GM18519 (cell line): ENCODE results near the gene CEBPA.
"Not testable (repeated sequence)": the region's sequence is repeated elsewhere in the genome, so short reads cannot be mapped to it uniquely, and the experiment has no call there.

Source experiments
- ATAC-seq: cut with Tn5 transposase; IDR thresholded peaks from one replicate; pipeline ENCODE4 v1.9.1; 2021; ENCODE audit warnings: mild to moderate bottlenecking, moderate library complexity; ENCODE audit not compliant: unreplicated experiment, low FRiP score

Gene CEBPA

DNA sequence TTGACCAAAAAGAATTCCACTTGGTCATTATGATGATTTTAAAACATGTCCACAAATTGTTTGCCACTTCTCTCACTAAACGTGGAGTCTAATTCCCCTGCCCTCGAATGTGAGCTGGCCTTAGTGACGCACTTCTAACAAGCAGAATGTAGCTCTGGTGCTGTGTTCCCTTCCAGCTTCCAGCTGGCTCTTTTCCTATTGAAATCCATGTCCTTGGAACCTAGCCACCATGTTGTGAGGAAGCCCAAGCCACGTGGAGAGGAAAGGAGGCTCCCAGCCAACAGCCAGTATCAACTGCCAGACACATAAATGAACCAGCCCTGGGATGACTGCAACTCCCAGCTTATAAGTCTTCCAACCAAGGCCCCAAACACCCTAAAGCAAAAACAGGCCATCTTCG is 23.6 kb upstream of the CEBPA start:
- ATAC-seq = no peak

DNA sequence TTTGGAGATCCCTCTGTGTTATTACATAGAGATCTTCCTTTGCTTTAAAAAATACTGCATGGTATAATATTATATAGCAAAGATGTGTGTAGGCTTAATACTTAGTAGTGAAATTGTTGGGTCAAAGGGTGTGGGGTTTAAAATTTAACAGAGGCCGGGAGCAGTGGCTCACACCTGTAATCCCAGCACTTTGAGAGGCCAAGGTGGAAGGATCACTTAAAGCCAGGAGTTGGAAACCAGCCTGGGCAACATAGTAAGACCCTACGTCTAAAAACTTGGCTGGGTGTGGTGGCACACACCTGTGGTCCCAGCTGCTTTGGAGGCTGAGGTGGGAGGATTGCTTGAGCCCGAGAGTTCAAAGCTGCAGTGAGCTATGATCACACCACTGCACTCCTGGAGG is 22.3 kb upstream of the CEBPA start:
- ATAC-seq = no peak

DNA sequence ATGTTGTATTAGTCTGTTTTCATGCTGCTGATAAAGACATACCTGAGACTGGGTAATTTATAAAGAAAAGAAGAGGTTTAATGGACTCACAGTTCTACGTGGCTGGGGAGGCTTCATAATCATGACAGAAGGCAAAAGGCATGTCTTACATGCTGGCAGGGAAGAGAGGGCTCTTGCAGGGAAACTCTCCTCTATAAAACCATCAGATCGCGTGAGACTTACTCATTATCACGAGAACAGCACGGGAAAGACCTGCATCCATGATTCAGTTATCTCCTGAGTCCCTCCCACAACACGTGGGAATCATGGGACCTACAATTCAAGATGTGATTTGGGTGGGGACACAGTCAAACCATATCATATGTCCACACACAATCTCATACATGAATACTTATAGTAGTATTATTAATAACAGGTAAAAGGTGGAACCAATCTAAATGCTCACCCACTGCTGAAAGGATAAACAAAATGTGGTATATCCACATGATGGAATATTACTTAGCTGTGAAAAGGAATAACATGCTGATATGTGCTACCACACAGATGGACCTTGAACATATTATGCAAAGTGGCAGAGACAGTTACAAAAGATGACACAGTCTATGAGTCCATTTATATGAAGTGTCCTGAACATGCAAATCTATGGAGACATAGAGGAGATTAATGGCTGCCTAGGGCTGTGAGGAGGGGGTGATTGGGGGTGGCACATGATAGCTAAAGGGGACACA is 20.9 kb upstream of the CEBPA start:
- ATAC-seq = no peak

DNA sequence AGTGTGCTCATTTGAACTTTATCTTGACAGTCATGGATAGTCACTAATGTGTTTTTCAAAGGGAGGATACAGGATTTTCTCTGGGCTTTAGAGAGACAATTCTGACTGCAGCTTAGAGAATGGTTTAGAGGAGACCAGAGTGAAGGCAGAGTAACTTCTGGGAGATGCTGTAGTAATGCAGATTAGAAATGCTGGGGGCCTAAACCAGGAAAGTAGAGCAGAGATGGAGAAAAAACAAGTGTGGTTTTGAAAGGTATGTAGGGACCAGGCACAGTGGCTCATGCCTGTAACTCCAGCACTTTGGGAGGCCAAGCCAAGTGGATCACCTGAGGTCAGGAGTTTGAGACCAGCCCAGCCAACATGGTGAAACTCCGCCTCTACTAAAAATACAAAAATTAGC is 18.3 kb upstream of the CEBPA start:
- no peak for ATAC-seq

DNA sequence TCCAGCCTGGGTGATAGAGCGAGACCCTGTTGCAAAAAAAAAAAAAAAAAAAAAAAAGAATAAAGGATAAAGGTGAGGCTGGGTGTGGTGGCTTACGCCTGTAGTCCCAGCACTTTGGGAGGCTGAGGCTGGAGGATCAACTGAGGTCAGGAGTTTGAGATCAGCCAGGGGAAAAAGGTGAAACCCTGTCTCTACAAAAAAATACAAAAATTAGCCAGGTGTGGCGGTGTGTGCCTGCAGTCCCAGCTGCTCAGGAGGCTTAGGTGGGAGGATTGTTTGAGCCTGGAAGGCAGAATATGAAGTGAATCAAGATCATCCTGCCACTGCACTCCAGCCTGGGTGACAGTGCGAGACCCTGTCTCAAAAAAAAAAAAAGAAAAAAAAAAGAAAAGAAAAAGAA is 15.7 kb upstream of the CEBPA start:
- not testable (repeated sequence) for ATAC-seq

DNA sequence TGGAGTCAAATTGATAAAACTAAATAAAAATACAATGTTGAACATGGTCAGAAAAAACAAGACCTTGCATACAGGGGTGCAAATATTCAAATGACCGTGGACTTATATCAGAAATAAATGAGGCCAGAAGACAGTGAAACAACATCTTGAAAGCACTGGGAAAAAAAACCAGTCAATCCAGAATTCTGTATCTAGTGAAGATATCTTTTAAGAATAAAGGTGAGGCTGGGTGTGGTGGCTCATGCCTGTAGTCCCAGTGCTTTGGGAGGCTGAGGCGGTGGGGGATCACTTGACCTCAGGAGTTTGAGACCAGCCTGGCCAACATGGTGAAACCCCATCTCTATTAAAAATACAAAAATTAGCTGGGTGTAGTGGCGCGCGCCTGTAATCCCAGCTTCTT is 15.2 kb upstream of the CEBPA start:
- no peak for ATAC-seq

DNA sequence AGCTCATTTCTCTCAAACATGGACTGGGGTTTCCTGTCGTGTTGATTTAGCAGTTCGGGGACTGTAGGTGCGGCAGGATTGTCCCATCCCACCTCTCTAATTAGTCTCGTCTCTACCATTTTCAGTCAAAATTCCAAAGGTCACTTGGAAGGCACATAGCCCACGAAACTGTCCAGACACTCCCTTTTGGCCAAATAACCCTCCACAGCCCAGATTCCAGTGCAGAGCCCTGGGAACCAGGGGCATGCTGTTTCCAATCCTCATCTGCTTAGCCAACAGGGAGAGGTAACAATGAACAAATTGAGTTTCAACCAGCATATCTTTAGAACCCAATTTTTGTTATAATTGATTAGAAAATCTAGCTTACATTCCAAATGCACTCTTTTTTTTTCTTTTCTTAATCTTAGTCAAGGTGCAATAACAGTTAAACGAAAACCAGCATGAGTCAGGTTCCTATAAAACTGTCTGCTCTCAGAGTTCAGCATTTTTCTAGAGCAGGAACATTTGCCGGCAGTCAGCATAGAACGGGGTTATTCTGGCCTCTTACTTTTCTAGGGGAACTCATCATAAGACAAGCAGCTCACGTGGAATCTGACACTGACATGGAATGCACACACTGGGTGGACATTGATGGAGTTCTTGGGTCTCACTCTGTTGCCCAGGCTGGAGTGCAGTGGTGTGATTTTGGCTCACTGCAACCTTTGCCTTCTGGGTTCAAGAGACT is 14.4 kb upstream of the CEBPA start:
- ATAC-seq = no peak

DNA sequence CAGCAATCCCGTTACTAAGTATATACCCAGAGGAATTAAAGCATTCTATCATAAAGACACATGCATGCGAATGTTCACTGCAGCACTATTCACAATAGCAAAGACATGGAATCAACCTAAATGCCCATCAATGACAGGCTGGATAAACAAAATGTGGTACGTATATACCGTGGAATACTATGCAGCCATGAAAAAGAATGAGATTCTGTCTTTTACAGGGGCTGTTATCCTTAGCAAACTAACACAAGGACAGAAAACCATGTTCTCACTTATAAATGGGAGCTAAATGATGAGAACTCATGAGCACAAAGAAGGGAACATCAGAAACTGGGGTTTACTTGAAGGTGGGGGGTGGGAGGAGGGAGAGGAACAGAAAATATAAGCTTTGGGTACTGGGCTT is 10.5 kb upstream of the CEBPA start:
- ATAC-seq = not testable (repeated sequence)

DNA sequence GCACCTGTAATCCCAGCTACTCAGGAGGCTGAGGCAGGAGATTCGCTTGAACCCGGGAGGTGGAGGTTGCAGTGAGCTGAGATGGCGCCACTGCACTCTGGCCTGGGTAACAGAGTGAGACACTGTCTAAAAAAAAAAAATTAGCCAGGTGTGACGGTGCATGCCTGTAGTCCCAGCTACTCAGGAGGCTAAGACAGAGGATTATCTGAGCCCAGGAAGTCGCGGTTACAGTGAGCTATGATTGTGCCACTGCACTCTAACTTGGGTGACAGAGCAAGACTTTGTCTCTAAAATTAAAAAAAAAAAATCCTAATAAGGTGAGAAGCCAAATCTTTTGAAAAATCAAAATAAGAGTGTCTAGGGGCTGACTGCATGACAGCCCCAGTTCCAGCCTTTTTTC is 9.7 kb upstream of the CEBPA start:
- ATAC-seq = no peak

DNA sequence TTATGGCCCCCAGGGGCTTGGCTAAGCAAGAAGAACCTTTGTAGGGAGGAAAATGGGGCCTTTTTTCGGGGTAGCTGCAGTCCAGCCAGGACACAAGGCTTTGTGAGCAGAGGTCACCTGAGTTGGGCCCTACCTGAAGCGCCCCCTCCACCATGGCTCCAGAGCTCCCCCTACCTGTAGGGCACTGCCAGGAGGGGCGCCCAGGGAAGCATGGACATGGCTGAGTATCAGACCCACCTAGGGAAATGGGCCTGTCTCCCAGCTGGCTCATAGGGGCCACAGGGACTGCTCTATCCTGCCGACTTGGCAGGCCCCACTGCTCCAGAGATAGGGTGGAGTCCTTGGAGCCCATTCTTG is 9.0 kb upstream of the CEBPA start:
- ATAC-seq = no peak

DNA sequence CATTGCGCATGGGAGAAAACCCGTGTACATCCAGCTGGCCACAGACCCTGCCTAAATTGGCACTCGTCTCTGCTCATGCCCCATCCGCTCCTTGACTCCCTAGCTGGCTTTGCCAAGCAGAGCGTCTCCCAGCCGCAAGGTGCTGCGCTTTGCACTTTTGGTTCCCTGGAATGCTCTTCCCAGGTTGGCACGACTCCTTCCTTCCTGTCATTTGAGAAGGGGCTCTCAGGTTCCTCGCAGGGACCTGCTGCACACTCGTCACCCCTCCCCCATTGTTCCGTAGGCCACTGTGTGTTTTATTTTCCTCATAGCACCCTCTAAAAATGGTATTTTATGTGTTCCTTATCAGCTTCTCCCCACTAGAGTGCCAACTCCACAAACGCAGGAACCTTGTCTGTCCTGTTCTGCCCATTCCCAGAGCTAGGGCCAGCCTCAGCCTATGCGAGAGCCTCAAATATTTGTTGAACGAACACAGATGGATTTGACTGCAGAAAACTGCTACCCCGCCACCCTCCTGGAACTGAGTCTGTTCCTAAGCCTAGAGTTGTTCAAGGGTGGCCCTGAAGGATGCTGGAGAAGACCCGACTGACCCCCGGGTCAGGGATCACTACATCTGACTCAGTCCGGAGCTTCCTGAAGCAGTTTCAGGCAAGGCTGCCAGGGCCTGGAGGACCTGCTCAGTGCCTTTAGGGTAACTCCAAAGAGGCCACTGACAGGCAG is 8.4 kb upstream of the CEBPA start:
- ATAC-seq = no peak

DNA sequence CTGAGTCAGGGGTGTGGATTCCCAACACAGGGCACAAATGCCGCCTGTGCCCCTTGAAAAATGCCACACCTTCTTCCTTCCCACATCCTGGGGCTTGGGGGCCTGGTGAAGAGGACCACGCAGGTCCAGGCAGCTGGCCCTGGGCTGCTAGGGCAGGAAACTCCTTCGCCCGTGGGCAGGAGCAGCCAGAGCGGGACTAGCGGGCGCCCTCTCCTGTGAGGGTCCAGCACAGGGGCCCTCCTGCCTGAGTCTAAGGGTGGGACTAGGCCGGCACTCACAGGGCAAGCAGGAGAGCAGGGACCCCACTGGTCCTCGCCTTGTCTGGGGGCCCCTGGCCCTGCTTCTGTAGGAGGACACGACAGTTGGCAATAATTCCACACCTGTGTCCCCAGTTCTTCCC is 7.5 kb upstream of the CEBPA start:
- ATAC-seq = no peak

DNA sequence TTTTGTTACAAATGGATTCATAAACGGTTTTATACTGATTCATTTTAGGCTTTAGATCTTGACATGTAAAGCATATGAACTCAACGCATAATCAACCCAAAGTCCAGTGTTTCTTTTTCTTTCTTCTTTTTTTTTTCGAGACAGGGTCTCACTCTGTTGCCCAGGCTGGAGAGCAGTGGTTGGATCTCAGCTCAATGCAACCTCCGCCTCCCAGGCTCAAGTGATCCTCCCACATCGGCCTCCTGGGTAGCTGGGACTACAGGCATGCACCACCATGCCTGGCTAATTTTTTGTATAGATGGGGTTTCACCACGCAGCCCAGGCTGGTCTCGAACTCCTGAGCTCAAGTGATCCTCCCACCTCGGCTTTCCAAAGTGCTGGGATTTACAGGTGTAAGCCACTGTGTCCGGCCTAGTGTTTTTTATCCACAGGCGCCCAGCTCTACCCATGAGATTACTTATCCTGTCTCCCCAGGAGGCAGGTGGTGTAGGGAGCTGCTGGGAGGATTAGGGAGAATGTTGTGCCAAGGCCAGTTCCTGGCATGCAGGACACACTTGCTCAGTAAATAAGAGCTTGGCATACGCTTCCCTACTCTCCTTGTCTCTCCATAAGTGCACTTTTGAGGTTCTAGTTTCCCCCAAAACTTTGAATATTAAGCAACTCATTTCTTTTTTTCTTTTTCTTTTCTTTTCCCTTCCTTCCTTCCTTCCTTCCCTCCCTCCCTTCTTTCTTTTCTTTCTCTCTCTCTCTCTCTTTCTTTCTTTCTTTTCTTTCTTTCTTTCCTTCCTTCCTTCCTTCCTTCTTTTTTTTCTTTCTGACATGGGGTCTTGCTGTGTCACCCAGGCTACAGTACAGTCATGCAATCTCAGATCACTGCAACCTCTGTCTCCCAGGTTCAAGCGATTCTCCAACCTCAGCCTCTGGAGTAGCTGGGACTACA is 4.8 kb upstream of the CEBPA start:
- ATAC-seq = no peak

DNA sequence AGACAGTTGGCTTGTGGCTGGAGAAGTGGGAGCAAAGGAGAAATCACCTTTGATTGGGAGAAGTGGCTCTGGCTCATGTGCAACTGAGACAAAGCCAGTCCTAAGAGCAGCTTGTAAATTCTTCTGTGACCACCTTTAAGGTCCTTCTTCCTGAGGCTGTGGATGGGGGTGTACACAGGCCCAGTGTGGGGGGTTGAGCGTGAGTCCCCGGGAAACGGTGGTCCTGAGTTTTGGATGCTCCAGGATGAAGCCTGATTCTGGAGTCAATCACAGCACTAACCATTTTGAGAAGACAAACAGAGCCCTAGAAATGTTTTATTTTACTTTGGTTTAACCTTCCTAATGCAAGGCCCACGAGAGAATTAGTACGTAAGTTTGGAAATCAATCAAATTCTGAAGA is 3.9 kb upstream of the CEBPA start:
- no peak for ATAC-seq

DNA sequence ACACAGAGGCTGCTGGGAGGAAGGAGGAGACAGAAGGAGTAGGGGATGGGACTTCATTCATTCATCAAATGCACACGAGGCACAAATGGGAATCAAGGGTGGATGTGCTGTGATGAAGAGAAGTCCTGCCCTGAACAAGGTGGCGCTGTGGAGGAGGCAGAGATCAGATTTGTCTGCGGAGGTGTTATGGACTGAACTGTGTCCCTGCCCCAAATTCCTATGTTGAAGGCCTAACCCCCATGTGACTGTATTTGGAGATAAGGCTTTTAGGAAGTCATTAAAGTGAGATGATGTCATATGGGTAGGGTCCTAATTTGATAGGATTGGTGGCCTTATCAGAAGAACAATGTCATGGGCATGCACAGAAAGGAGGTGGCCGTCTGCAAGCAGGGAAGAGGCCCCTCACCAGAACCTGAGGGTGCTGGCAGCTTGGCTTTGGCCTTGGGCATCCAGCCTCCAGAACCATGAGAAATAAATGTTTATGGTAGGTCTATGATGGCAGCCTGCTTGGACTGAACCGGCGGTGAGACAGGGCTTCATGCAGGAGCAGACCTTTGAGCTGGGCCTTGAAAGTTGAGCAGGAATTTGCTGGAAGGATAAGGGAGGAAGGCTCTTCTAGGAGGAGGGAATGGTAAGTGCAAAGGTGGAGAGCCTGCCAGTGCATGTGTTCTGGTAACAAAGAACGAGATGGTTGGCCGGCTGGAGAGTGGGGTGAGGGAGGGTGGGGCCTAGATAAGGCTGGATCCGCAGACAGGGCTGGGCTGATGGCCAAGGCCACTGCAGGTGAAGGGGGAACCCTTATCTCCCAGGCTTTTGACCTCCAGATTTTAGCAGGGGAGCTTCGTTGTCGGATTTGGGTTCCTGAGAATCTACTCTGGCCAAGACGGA is 2.7 kb upstream of the CEBPA start:
- no peak for ATAC-seq

DNA sequence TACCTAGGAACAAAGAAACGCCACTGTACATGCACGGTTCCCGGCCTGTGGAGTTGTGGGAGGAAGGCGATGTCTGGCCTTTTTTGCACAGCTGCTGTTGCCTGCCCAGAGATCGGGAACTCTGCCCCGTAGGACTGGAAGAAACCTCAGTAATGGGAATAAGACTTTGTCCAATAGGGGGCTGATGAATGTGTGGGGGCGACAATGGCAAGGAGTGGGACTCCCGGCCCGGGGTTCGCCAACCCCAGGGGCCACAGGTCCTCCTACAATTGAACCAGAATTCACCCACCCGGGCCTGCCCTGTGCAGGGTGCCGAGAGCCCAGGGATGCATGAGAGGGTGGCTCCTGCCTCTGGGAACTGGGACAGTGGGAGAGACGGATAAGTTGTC is 2.0 kb upstream of the CEBPA start:
- no peak for ATAC-seq

DNA sequence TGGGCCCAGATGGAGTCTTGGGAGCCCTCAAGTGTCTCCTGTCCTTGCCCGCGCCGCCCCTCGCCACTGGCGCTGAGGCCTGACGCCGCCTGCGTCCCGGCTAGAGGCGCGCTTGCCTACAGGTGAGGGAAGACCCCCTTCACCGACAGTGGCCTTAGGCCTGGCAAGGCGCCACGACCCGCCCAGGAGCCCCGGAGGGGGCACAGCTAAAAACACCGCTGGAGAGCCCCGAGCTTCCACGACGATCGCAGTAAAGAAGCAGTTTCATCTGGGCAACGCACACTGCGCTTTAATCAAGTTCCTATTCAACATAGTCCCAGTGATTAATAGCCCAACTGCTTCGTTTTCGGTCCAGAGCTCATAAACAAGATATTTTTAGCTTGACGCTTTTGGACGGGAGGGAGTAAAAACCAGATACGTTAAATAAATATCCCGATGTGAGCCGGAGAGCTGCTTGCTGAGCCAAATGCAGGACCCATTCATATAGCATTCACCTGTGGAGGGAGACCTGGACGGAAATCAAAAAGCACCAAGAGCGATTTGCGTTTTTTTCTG is 1.5 kb upstream of the CEBPA start:
- no peak for ATAC-seq

DNA sequence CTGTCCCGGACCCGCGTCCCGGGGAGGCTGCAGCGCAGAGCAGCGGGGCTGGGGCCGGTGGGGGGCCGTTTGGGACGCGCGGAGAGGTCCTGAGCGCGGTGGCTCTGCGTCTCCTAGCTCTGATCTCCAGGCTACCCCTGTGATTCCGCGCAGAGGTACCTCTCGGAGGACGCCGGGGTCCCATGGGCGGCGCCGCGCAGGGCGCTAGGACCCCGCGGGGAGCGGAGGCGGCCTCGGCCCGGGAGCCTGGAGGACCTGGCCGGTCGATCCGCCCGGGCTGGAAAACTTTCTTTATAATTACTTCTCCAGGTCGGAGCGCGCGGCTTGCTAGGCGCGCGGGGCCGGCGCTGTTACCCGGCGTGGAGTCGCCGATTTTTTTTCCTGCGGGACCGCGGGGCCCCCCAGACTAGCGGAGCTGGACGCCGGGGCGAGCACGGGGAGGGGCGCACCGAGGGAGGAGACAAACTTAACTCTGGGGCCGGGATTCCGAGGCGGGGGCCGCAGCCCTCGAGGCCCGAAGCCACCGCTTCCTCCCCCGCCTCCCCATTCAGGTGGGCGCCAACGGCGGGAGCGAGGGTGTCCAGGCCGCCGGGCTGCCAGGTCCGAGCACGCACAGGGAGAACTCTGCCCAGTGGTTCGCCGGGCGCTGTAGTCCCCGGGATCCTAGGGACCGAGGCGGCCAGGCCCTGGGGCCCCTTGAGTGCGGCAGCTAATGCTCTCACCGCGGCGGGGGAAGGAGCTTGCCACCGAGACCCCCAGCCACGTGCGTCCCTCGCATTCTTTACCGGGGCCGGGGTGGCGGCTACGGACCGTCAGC is 848 bp upstream of the CEBPA start:
- ATAC-seq = peak; percentile 2

DNA sequence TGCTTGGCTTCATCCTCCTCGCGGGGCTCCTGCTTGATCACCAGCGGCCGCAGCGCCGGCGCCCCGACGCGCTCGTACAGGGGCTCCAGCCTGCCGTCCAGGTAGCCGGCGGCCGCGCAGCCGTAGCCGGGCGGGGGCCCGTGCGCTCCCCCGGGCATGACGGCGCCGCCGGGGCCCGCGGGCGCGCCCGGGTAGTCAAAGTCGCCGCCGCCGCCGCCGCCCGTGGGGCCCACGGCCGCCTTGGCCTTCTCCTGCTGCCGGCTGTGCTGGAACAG is 497 bp downstream of the CEBPA start:
- no peak for ATAC-seq
